Caco-2 (cell line): ENCODE measurements around the gene KIF22. TPM values are rescaled to one million over a fixed set of nuclear protein-coding genes. Genes with fewer than 3 reads are reported as not detected.

ENCODE experiments used
- BruUV-seq: library from RNA; stranded (reverse); fragments of 400-500 nt; replicated peaks from 2 replicates; lab custom pipeline; 2021; lab: Mats Ljungman, UMichigan
- CTCF ChIA-PET: fragments of 300-600 bp; sonication (Branson Sonifier 250); formaldehyde crosslinking; loops from one replicate; lab custom pipeline; 2022; ENCODE audit warnings: antibody characterized with exemption; lab: Charles Lee
- POLR2A ChIA-PET: fragments of 300-600 bp; sonication (Branson Sonifier 250); formaldehyde crosslinking; loops from one replicate; lab custom pipeline; 2022; ENCODE audit warnings: antibody characterized with exemption; lab: Charles Lee
- DNase-seq, 2 experiments: peaks; one replicate each; pipeline versions ENCODE4 v3.0.0 to v3.0.0-alpha.2; 2020 to 2022
- H3K27me3 ChIP-seq: replicated peaks from 2 replicates; pipeline ENCODE4 v1.6.0; 2011; ENCODE audit warnings: low read length; ENCODE audit not compliant: control insufficient read depth, insufficient read depth
- H3K36me3 ChIP-seq: 2 replicates; pipeline ENCODE4 v1.5.1; 2011; ENCODE audit warnings: low read length; ENCODE audit not compliant: control insufficient read depth, insufficient read depth
- H3K4me1 ChIP-seq: fragments of 250-450 bp; sonication (Bioruptor Pico); 2 replicates; pipeline ENCODE4 v1.5.1; 2020; ENCODE audit warnings: mild to moderate bottlenecking
- H3K4me3 ChIP-seq: 2 replicates; pipeline ENCODE4 v1.5.1; 2011; ENCODE audit warnings: low read depth, mild to moderate bottlenecking, control low read depth, low read length
- H3K9me3 ChIP-seq: fragments of 250-450 bp; sonication (Bioruptor Pico); 2 replicates; pipeline ENCODE4 v1.5.1; 2020; ENCODE audit warnings: mild to moderate bottlenecking, moderate library complexity
- H3K27ac Mint-ChIP-seq: one replicate; pipeline ENCODE4 v1.8.0; 2022; ENCODE audit warnings: mixed read lengths; ENCODE audit not compliant: unreplicated experiment
- H3K27me3 Mint-ChIP-seq: one replicate; pipeline ENCODE4 v1.8.0; 2022; ENCODE audit warnings: mixed read lengths; ENCODE audit not compliant: insufficient read depth, unreplicated experiment
- H3K36me3 Mint-ChIP-seq: one replicate; pipeline ENCODE4 v1.8.0; 2022; ENCODE audit warnings: mild to moderate bottlenecking, mixed read lengths; ENCODE audit not compliant: insufficient read depth, unreplicated experiment
- H3K4me1 Mint-ChIP-seq: one replicate; pipeline ENCODE4 v1.8.0; 2022; ENCODE audit warnings: low read depth, mixed read lengths; ENCODE audit not compliant: unreplicated experiment
- H3K4me3 Mint-ChIP-seq: one replicate; pipeline ENCODE4 v1.8.0; 2022; ENCODE audit warnings: mild to moderate bottlenecking, moderate library complexity, mixed read lengths; ENCODE audit not compliant: unreplicated experiment
- H3K9me3 Mint-ChIP-seq: one replicate; pipeline ENCODE4 v1.8.0; 2022; ENCODE audit warnings: mixed read lengths; ENCODE audit not compliant: unreplicated experiment
- CTCF ChIP-seq, 2 experiments: fragments of 200-600 bp in 1 of 2; IDR thresholded peaks; 1 replicate in 1 of 2; 2 replicates in 1 of 2; pipeline versions ENCODE4 v1.5.1 to v1.8.0; 2011 to 2022; ENCODE audit warnings: antibody characterized with exemption in 1 of 2, control low read depth in 1 of 2, inconsistent platforms in 1 of 2, low read depth in 1 of 2, low read length in 1 of 2, mild to moderate bottlenecking in 1 of 2, moderate library complexity in 1 of 2; ENCODE audit not compliant: insufficient read depth in 1 of 2, severe bottlenecking in 1 of 2, unreplicated experiment in 1 of 2
- intact Hi-C: fragments of 100-400 bp; cut with micrococcal nuclease; formaldehyde crosslinking; loops from one replicate; pipeline ENCODE4 v1.10.0; 2022; ENCODE audit not compliant: unreplicated experiment
- total RNA-seq: library from RNA; stranded (reverse); gene quantifications from 2 replicates; pipeline ENCODE4 v1.2.3, GENCODE V29; 2022

The KIF22 gene
- total RNA-seq, 1 experiment from 2014 or later: 152 TPM

GRCh38 chr16:29854520-29855100, 64.1 kb downstream of the KIF22 start:
- CTCF ChIA-PET: interaction anchor here (0.6 kb wide), 1 partner anchor 98 kb away, joined by 3 read pairs; no protein-coding TSS in a partner anchor

More at GRCh38 chr16:29854520-29855100, 64.1 kb downstream of the KIF22 start:
- Histone ChIP-seq H3K36me3 (no peaks in the 10 kb centered on the region), H3K4me1 (peaks cover 3% of the 10 kb centered on the region; the same call in 1 of the 2 replicates), H3K4me3 (no peak overlapping the region), H3K27me3 (no peaks in the 10 kb centered on the region), H3K9me3 (no peaks in the 10 kb centered on the region)
- TF ChIP-seq CTCF (IDR thresholded peaks at IDR 0.05; ENCODE audit: insufficient read depth in 1 of 2, low read depth in 1 of 2, low read length in 1 of 2, severe bottlenecking in 1 of 2, unreplicated experiment in 1 of 2): no peak
- H3K4me3 Mint-ChIP-seq: no peak overlapping the region
- no peak for DNase-seq
- no peaks in the 10 kb centered on the region for H3K4me1 Mint-ChIP-seq
- POLR2A ChIA-PET: no interaction called here
- H3K9me3 Mint-ChIP-seq: no peaks in the 10 kb centered on the region
- intact Hi-C loops: no loop called here
- H3K27ac Mint-ChIP-seq: no peak overlapping the region
- no TSS peak for BruUV-seq
- H3K27me3 Mint-ChIP-seq: no peaks in the 10 kb centered on the region
- H3K36me3 Mint-ChIP-seq: peaks cover 6% of the 10 kb centered on the region

Other genes with a start within 250 kb of the KIF22 start
- gene SPN, start 127.5 kb upstream of the KIF22 start, total RNA-seq: not detected in 2 replicates
- gene QPRT, start 111.6 kb upstream of the KIF22 start, total RNA-seq: 176 and 178 TPM in 2 replicates
- not detected in 2 replicates for gene C16orf54, start 44.8 kb upstream of the KIF22 start, total RNA-seq
- gene ZG16, start 12.5 kb upstream of the KIF22 start, total RNA-seq: 1.4 and 1.9 TPM in 2 replicates
- 299 and 317 TPM in 2 replicates for gene MAZ, start 15.8 kb downstream of the KIF22 start, total RNA-seq
- gene PRRT2, start 21.4 kb downstream of the KIF22 start, total RNA-seq: 3.6 and 3.9 TPM in 2 replicates
- 31.4 and 33.0 TPM in 2 replicates for gene PAGR1, start 25.4 kb downstream of the KIF22 start, total RNA-seq
- 62.9 and 72.5 TPM in 2 replicates for gene MVP, start 29.7 kb downstream of the KIF22 start, total RNA-seq
- 56.6 and 57.1 TPM in 2 replicates for gene CDIPT, start 72.5 kb downstream of the KIF22 start, total RNA-seq
- gene SEZ6L2, start 108.8 kb downstream of the KIF22 start, total RNA-seq: 24.1 and 26.3 TPM in 2 replicates
- 13.2 and 14.7 TPM in 2 replicates for gene ASPHD1, start 109.7 kb downstream of the KIF22 start, total RNA-seq
- gene KCTD13, start 135.5 kb downstream of the KIF22 start, total RNA-seq: 13.0 and 14.9 TPM in 2 replicates
- gene TMEM219, start 171.3 kb downstream of the KIF22 start, total RNA-seq: 54.5 and 57.7 TPM in 2 replicates
- gene TAOK2, start 183.1 kb downstream of the KIF22 start, total RNA-seq: 45.8 and 47.1 TPM in 2 replicates
- 22.7 and 23.3 TPM in 2 replicates for gene HIRIP3, start 204.9 kb downstream of the KIF22 start, total RNA-seq
- 58.6 and 58.8 TPM in 2 replicates for gene INO80E, start 205.5 kb downstream of the KIF22 start, total RNA-seq
- gene DOC2A, start 220.3 kb downstream of the KIF22 start, total RNA-seq: 3.5 and 4.5 TPM in 2 replicates
- gene C16orf92, start 232.4 kb downstream of the KIF22 start, total RNA-seq: not detected in 2 replicates
- 0.48 and 0.60 TPM in 2 replicates for gene TLCD3B, start 240.5 kb downstream of the KIF22 start, total RNA-seq